ENCODE data around the gene CPXM1. TPM values are rescaled to one million over a fixed set of nuclear protein-coding genes. Genes with fewer than 3 reads are reported as not detected.

Gene CPXM1
- total RNA-seq, 2 experiments from 2014 or later = 2.0 to 2.2 TPM

- intact Hi-C loops (cut with micrococcal nuclease) = no loop called here
- H3K4me1 Mint-ChIP-seq (ENCODE audit: low read depth) = peaks cover 22% of the 10 kb centered on the region
- H3K27me3 Mint-ChIP-seq (ENCODE audit: low read depth) = peaks cover 43% of the 10 kb centered on the region
- no peak overlapping the region for H3K27ac Mint-ChIP-seq
- CTCF ChIA-PET = interaction anchor here (0.9 kb wide), 1 partner anchor 131 kb away, joined by 3 read pairs; no protein-coding TSS in a partner anchor
- peaks cover 1% of the 10 kb centered on the region for H3K36me3 Mint-ChIP-seq (ENCODE audit: low read depth)
- no peak for DNase-seq
- H3K9me3 Mint-ChIP-seq = no peaks in the 10 kb centered on the region
- H3K4me3 Mint-ChIP-seq = no peak overlapping the region
Observed at GRCh38 chr20:2797136-2797983, 3.1 kb downstream of the CPXM1 start.

- intact Hi-C loops (cut with micrococcal nuclease) = no loop called here
- no peak overlapping the region for H3K27ac Mint-ChIP-seq
- H3K9me3 Mint-ChIP-seq = no peaks in the 10 kb centered on the region
- peaks cover 1% of the 10 kb centered on the region for H3K36me3 Mint-ChIP-seq (ENCODE audit: low read depth)
- peaks cover 37% of the 10 kb centered on the region for H3K27me3 Mint-ChIP-seq (ENCODE audit: low read depth)
- H3K4me1 Mint-ChIP-seq (ENCODE audit: low read depth) = peaks cover 19% of the 10 kb centered on the region
- DNase-seq = no peak
- H3K4me3 Mint-ChIP-seq = no peak overlapping the region
- CTCF ChIA-PET = no interaction called here
Observed at GRCh38 chr20:2796011-2796660, 4.3 kb downstream of the CPXM1 start.

GRCh38 chr20:2795451-2795850 is 5.0 kb downstream of the CPXM1 start:
- peaks cover 13% of the 10 kb centered on the region for H3K4me1 Mint-ChIP-seq (ENCODE audit: low read depth)
- H3K9me3 Mint-ChIP-seq = no peaks in the 10 kb centered on the region
- CTCF ChIA-PET = no interaction called here
- H3K27me3 Mint-ChIP-seq (ENCODE audit: low read depth) = peaks cover 31% of the 10 kb centered on the region
- H3K4me3 Mint-ChIP-seq = no peak overlapping the region
- DNase-seq = no peak
- H3K36me3 Mint-ChIP-seq (ENCODE audit: low read depth) = peaks cover 1% of the 10 kb centered on the region
- H3K27ac Mint-ChIP-seq = no peak overlapping the region
- intact Hi-C loops (cut with micrococcal nuclease) = no loop called here

- Mint-ChIP-seq H3K4me1 (ENCODE audit: low read depth) (peaks cover 11% of the 10 kb centered on the region), H3K4me3 (no peak overlapping the region), H3K36me3 (ENCODE audit: low read depth) (peaks cover under 1% of the 10 kb centered on the region), H3K27ac (no peak overlapping the region), H3K9me3 (no peaks in the 10 kb centered on the region), H3K27me3 (ENCODE audit: low read depth) (peaks cover 29% of the 10 kb centered on the region)
- no peak for DNase-seq
- intact Hi-C loops (cut with micrococcal nuclease) = no loop called here
- CTCF ChIA-PET = interaction anchor here (0.5 to 0.7 kb wide), 3 partner anchors 13 to 342 kb away, joined by 3 to 8 read pairs (median 4); no protein-coding TSS in a partner anchor
Observed at GRCh38 chr20:2794866-2795447, 5.5 kb downstream of the CPXM1 start.

GRCh38 chr20:2794202-2794748 is 6.2 kb downstream of the CPXM1 start:
- no peak overlapping the region for H3K4me3 Mint-ChIP-seq
- CTCF ChIA-PET = interaction anchor here (0.6 to 0.7 kb wide), 2 partner anchors 14 to 20 kb away, joined by 4 to 8 read pairs; no protein-coding TSS in a partner anchor
- intact Hi-C loops (cut with micrococcal nuclease) = no loop called here
- H3K27ac Mint-ChIP-seq = no peak overlapping the region
- peaks cover 4% of the 10 kb centered on the region for H3K4me1 Mint-ChIP-seq (ENCODE audit: low read depth)
- DNase-seq = no peak
- H3K36me3 Mint-ChIP-seq (ENCODE audit: low read depth) = no peaks in the 10 kb centered on the region
- H3K9me3 Mint-ChIP-seq = no peaks in the 10 kb centered on the region
- H3K27me3 Mint-ChIP-seq (ENCODE audit: low read depth) = peaks cover 22% of the 10 kb centered on the region

- H3K4me1 Mint-ChIP-seq (ENCODE audit: low read depth) = no peaks in the 10 kb centered on the region
- no peaks in the 10 kb centered on the region for H3K36me3 Mint-ChIP-seq (ENCODE audit: low read depth)
- no peaks in the 10 kb centered on the region for H3K9me3 Mint-ChIP-seq
- no peak for DNase-seq
- intact Hi-C loops (cut with micrococcal nuclease) = no loop called here
- CTCF ChIA-PET = no interaction called here
- H3K27me3 Mint-ChIP-seq (ENCODE audit: low read depth) = peaks cover 16% of the 10 kb centered on the region
- no peak overlapping the region for H3K4me3 Mint-ChIP-seq
- no peak overlapping the region for H3K27ac Mint-ChIP-seq
Observed at GRCh38 chr20:2793471-2793870, 7.0 kb downstream of the CPXM1 start.

GRCh38 chr20:2783908-2784566 is 16.4 kb downstream of the CPXM1 start:
- intact Hi-C loops (cut with micrococcal nuclease) = no loop called here
- no peaks in the 10 kb centered on the region for H3K36me3 Mint-ChIP-seq (ENCODE audit: low read depth)
- no peaks in the 10 kb centered on the region for H3K9me3 Mint-ChIP-seq
- peaks cover 5% of the 10 kb centered on the region for H3K27me3 Mint-ChIP-seq (ENCODE audit: low read depth)
- DNase-seq = no peak
- H3K4me3 Mint-ChIP-seq = no peak overlapping the region
- CTCF ChIA-PET = interaction anchor here (0.6 kb wide), 1 partner anchor 72 kb away, joined by 3 read pairs; no protein-coding TSS in a partner anchor
- H3K27ac Mint-ChIP-seq = no peak overlapping the region
- no peaks in the 10 kb centered on the region for H3K4me1 Mint-ChIP-seq (ENCODE audit: low read depth)

GRCh38 chr20:2780948-2781347 is 19.5 kb downstream of the CPXM1 start:
- intact Hi-C loops (cut with micrococcal nuclease) = no loop called here
- no peak for DNase-seq
- CTCF ChIA-PET = no interaction called here
- Mint-ChIP-seq H3K36me3 (ENCODE audit: low read depth) (no peaks in the 10 kb centered on the region), H3K27me3 (ENCODE audit: low read depth) (peaks cover 7% of the 10 kb centered on the region), H3K4me1 (ENCODE audit: low read depth) (no peaks in the 10 kb centered on the region), H3K4me3 (no peak overlapping the region), H3K9me3 (no peaks in the 10 kb centered on the region), H3K27ac (no peak overlapping the region)

- Mint-ChIP-seq H3K27me3 (ENCODE audit: low read depth) (peaks cover 7% of the 10 kb centered on the region), H3K36me3 (ENCODE audit: low read depth) (no peaks in the 10 kb centered on the region), H3K4me3 (no peak overlapping the region), H3K27ac (no peak overlapping the region), H3K4me1 (ENCODE audit: low read depth) (no peaks in the 10 kb centered on the region), H3K9me3 (no peaks in the 10 kb centered on the region)
- CTCF ChIA-PET = no interaction called here
- intact Hi-C loops (cut with micrococcal nuclease) = no loop called here
- no peak for DNase-seq
Observed at GRCh38 chr20:2778602-2779321, 21.7 kb downstream of the CPXM1 start.

GRCh38 chr20:2775139-2775538 is 25.3 kb downstream of the CPXM1 start:
- H3K4me3 Mint-ChIP-seq = no peak overlapping the region
- CTCF ChIA-PET = interaction anchor here (0.6 to 1.3 kb wide), 2 partner anchors 198 to 226 kb away, joined by 5 read pairs; no protein-coding TSS in a partner anchor
- no peaks in the 10 kb centered on the region for H3K9me3 Mint-ChIP-seq
- no peaks in the 10 kb centered on the region for H3K4me1 Mint-ChIP-seq (ENCODE audit: low read depth)
- intact Hi-C loops (cut with micrococcal nuclease) = no loop called here
- DNase-seq = no peak
- peaks cover 4% of the 10 kb centered on the region for H3K27me3 Mint-ChIP-seq (ENCODE audit: low read depth)
- no peak overlapping the region for H3K27ac Mint-ChIP-seq
- no peaks in the 10 kb centered on the region for H3K36me3 Mint-ChIP-seq (ENCODE audit: low read depth)

- Mint-ChIP-seq H3K9me3 (no peaks in the 10 kb centered on the region), H3K4me1 (ENCODE audit: low read depth) (no peaks in the 10 kb centered on the region), H3K36me3 (ENCODE audit: low read depth) (no peaks in the 10 kb centered on the region), H3K4me3 (no peak overlapping the region), H3K27ac (no peak overlapping the region), H3K27me3 (ENCODE audit: low read depth) (peaks cover 2% of the 10 kb centered on the region)
- no peak for DNase-seq
- CTCF ChIA-PET = interaction anchor here (0.7 to 0.8 kb wide), 3 partner anchors 13 to 159 kb away, joined by 3 to 4 read pairs (median 3); no protein-coding TSS in a partner anchor
- intact Hi-C loops (cut with micrococcal nuclease) = no loop called here
Observed at GRCh38 chr20:2773812-2774211, 26.6 kb downstream of the CPXM1 start.
